ENCODE results near the gene SHCBP1L.
"Not testable (repeated sequence)": the region's sequence is repeated elsewhere in the genome, so short reads cannot be mapped to it uniquely, and the experiment has no call there.

The SHCBP1L gene

GRCh38 chr1:182943336-182943735 is 9.6 kb downstream of the SHCBP1L start:
- not testable (repeated sequence) for H3K9me3 ChIP-seq (ENCODE audit: control insufficient read depth, insufficient read depth, low read length); H3K9ac ChIP-seq (ENCODE audit: low read depth, low read length); H3K4me1 ChIP-seq (ENCODE audit: insufficient read depth, low read length); H3K36me3 ChIP-seq (ENCODE audit: insufficient read depth, low read length)

GRCh38 chr1:182942145-182942544 is 10.8 kb downstream of the SHCBP1L start:
- peak overlapping the region; percentile 42; the same call in 1 of the 2 replicates for H3K9ac ChIP-seq (ENCODE audit: low read depth, low read length)
- not testable (repeated sequence) for H3K9me3 ChIP-seq (ENCODE audit: control insufficient read depth, insufficient read depth, low read length); H3K4me1 ChIP-seq (ENCODE audit: insufficient read depth, low read length); H3K36me3 ChIP-seq (ENCODE audit: insufficient read depth, low read length)

GRCh38 chr1:182939413-182939812 is 13.6 kb downstream of the SHCBP1L start:
- Histone ChIP-seq H3K4me1 (ENCODE audit: insufficient read depth, low read length) (no peaks in the 10 kb centered on the region), H3K9ac (ENCODE audit: low read depth, low read length) (no peak overlapping the region), H3K9me3 (ENCODE audit: control insufficient read depth, insufficient read depth, low read length) (no peaks in the 10 kb centered on the region), H3K36me3 (ENCODE audit: insufficient read depth, low read length) (no peaks in the 10 kb centered on the region)

- H3K9me3 ChIP-seq (ENCODE audit: control insufficient read depth, insufficient read depth, low read length) = no peaks in the 10 kb centered on the region
- no peak overlapping the region for H3K9ac ChIP-seq (ENCODE audit: low read depth, low read length)
- H3K4me1 ChIP-seq (ENCODE audit: insufficient read depth, low read length) = no peaks in the 10 kb centered on the region
- no peaks in the 10 kb centered on the region for H3K36me3 ChIP-seq (ENCODE audit: insufficient read depth, low read length)
Measured at GRCh38 chr1:182935716-182936115, 17.2 kb downstream of the SHCBP1L start.

GRCh38 chr1:182930985-182931384 is 22.0 kb downstream of the SHCBP1L start:
- Histone ChIP-seq H3K9ac (ENCODE audit: low read depth, low read length) (no peak overlapping the region), H3K36me3 (ENCODE audit: insufficient read depth, low read length) (no peaks in the 10 kb centered on the region), H3K4me1 (ENCODE audit: insufficient read depth, low read length) (no peaks in the 10 kb centered on the region), H3K9me3 (ENCODE audit: control insufficient read depth, insufficient read depth, low read length) (no peaks in the 10 kb centered on the region)

GRCh38 chr1:182927693-182928433 is 25.1 kb downstream of the SHCBP1L start:
- no peak overlapping the region for H3K9ac ChIP-seq (ENCODE audit: low read depth, low read length)
- no peaks in the 10 kb centered on the region for H3K4me1 ChIP-seq (ENCODE audit: insufficient read depth, low read length)
- no peaks in the 10 kb centered on the region for H3K36me3 ChIP-seq (ENCODE audit: insufficient read depth, low read length)
- no peaks in the 10 kb centered on the region for H3K9me3 ChIP-seq (ENCODE audit: control insufficient read depth, insufficient read depth, low read length)

GRCh38 chr1:182925661-182926060 is 27.3 kb downstream of the SHCBP1L start:
- H3K4me1 ChIP-seq (ENCODE audit: insufficient read depth, low read length) = no peaks in the 10 kb centered on the region
- no peaks in the 10 kb centered on the region for H3K36me3 ChIP-seq (ENCODE audit: insufficient read depth, low read length)
- no peaks in the 10 kb centered on the region for H3K9me3 ChIP-seq (ENCODE audit: control insufficient read depth, insufficient read depth, low read length)
- no peak overlapping the region for H3K9ac ChIP-seq (ENCODE audit: low read depth, low read length)

- Histone ChIP-seq H3K9me3 (ENCODE audit: control insufficient read depth, insufficient read depth, low read length) (no peaks in the 10 kb centered on the region; the same call in 1 of the 2 replicates), H3K4me1 (ENCODE audit: insufficient read depth, low read length) (no peaks in the 10 kb centered on the region), H3K36me3 (ENCODE audit: insufficient read depth, low read length) (no peaks in the 10 kb centered on the region), H3K9ac (ENCODE audit: low read depth, low read length) (no peak overlapping the region)
Measured at GRCh38 chr1:182917378-182917777, 35.6 kb downstream of the SHCBP1L start.

- no peaks in the 10 kb centered on the region for H3K36me3 ChIP-seq (ENCODE audit: insufficient read depth, low read length)
- peaks cover 9% of the 10 kb centered on the region; the same call in 1 of the 2 replicates for H3K4me1 ChIP-seq (ENCODE audit: insufficient read depth, low read length)
- H3K9ac ChIP-seq (ENCODE audit: low read depth, low read length) = no peak overlapping the region
- peaks cover 5% of the 10 kb centered on the region for H3K9me3 ChIP-seq (ENCODE audit: control insufficient read depth, insufficient read depth, low read length)
Measured at GRCh38 chr1:182913401-182913800, 39.6 kb downstream of the SHCBP1L start.

- H3K36me3 ChIP-seq (ENCODE audit: insufficient read depth, low read length) = no peaks in the 10 kb centered on the region
- no peak overlapping the region for H3K9ac ChIP-seq (ENCODE audit: low read depth, low read length)
- H3K9me3 ChIP-seq (ENCODE audit: control insufficient read depth, insufficient read depth, low read length) = peaks cover 5% of the 10 kb centered on the region
- H3K4me1 ChIP-seq (ENCODE audit: insufficient read depth, low read length) = peaks cover 9% of the 10 kb centered on the region; the same call in 1 of the 2 replicates
Measured at GRCh38 chr1:182910143-182910542, 42.8 kb downstream of the SHCBP1L start.

GRCh38 chr1:182909578-182909977 is 43.4 kb downstream of the SHCBP1L start:
- no peak overlapping the region for H3K9ac ChIP-seq (ENCODE audit: low read depth, low read length)
- peaks cover 5% of the 10 kb centered on the region for H3K9me3 ChIP-seq (ENCODE audit: control insufficient read depth, insufficient read depth, low read length)
- peaks cover 9% of the 10 kb centered on the region; the same call in 1 of the 2 replicates for H3K4me1 ChIP-seq (ENCODE audit: insufficient read depth, low read length)
- H3K36me3 ChIP-seq (ENCODE audit: insufficient read depth, low read length) = no peaks in the 10 kb centered on the region

GRCh38 chr1:182905321-182905720 is 47.6 kb downstream of the SHCBP1L start:
- H3K9ac ChIP-seq (ENCODE audit: low read depth, low read length) = no peak overlapping the region
- H3K9me3 ChIP-seq (ENCODE audit: control insufficient read depth, insufficient read depth, low read length) = no peaks in the 10 kb centered on the region
- no peaks in the 10 kb centered on the region for H3K36me3 ChIP-seq (ENCODE audit: insufficient read depth, low read length)
- H3K4me1 ChIP-seq (ENCODE audit: insufficient read depth, low read length) = peaks cover 6% of the 10 kb centered on the region; the same call in 1 of the 2 replicates

- H3K36me3 ChIP-seq (ENCODE audit: insufficient read depth, low read length); H3K9ac ChIP-seq (ENCODE audit: low read depth, low read length); H3K9me3 ChIP-seq (ENCODE audit: control insufficient read depth, insufficient read depth, low read length); H3K4me1 ChIP-seq (ENCODE audit: insufficient read depth, low read length): not testable (repeated sequence)
Measured at GRCh38 chr1:182901946-182902345, 51.0 kb downstream of the SHCBP1L start.

- Histone ChIP-seq H3K9ac (ENCODE audit: low read depth, low read length) (no peak overlapping the region), H3K9me3 (ENCODE audit: control insufficient read depth, insufficient read depth, low read length) (no peaks in the 10 kb centered on the region), H3K4me1 (ENCODE audit: insufficient read depth, low read length) (no peaks in the 10 kb centered on the region), H3K36me3 (ENCODE audit: insufficient read depth, low read length) (no peaks in the 10 kb centered on the region)
Measured at GRCh38 chr1:182897696-182898095, 55.3 kb downstream of the SHCBP1L start.

GRCh38 chr1:182890927-182891610 is 61.9 kb downstream of the SHCBP1L start:
- Histone ChIP-seq H3K36me3 (ENCODE audit: insufficient read depth, low read length) (0 out of 2 replicates have a peak, but pooled peaks cover 2% of the 10 kb centered on the region), H3K9me3 (ENCODE audit: control insufficient read depth, insufficient read depth, low read length) (no peaks in the 10 kb centered on the region), H3K4me1 (ENCODE audit: insufficient read depth, low read length) (no peaks in the 10 kb centered on the region), H3K9ac (ENCODE audit: low read depth, low read length) (no peak overlapping the region)

Data from ES-I3 (cell line).